ENCODE data around the gene SEZ6L.

The SEZ6L gene

DNA sequence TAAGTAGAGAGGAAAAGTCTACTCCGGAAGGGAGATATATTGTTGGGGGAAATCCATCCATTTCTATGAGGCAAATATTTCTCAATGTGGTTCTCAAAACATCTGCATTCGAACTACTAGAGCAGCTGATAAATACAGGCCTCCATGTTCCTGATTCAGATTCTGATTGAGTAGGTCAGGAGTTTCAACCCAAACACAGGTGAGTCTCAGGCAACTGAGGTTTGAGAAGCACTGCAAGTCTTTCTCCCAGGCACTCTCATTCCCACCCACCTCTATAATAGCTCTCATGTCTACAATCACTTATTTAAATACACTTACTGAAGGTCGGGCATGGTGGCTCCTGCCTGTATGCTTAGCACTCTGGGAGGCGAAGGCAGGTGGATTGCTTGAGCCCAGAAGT is 245.1 kb downstream of the SEZ6L start:
- Histone ChIP-seq H4K20me1 (ENCODE audit: insufficient read depth) (no peaks in the 10 kb centered on the region), H3K9ac (no peak overlapping the region), H3K4me1 (ENCODE audit: low read depth, poor library complexity, severe bottlenecking) (no peaks in the 10 kb centered on the region), H3K27me3 (ENCODE audit: insufficient read depth, low read depth) (no peaks in the 10 kb centered on the region), H3K79me2 (ENCODE audit: insufficient read depth, low read depth) (no peaks in the 10 kb centered on the region), H3K36me3 (ENCODE audit: insufficient read depth) (no peaks in the 10 kb centered on the region), H3K4me3 (IDR thresholded peaks at IDR 0.05; ENCODE audit: insufficient read depth, low read depth, low read length) (no peak overlapping the region), H3K27ac (no peak overlapping the region), H3K4me2 (no peak overlapping the region), H2AFZ (ENCODE audit: low read depth) (no peak overlapping the region)
- TF ChIP-seq, protein P1, sequence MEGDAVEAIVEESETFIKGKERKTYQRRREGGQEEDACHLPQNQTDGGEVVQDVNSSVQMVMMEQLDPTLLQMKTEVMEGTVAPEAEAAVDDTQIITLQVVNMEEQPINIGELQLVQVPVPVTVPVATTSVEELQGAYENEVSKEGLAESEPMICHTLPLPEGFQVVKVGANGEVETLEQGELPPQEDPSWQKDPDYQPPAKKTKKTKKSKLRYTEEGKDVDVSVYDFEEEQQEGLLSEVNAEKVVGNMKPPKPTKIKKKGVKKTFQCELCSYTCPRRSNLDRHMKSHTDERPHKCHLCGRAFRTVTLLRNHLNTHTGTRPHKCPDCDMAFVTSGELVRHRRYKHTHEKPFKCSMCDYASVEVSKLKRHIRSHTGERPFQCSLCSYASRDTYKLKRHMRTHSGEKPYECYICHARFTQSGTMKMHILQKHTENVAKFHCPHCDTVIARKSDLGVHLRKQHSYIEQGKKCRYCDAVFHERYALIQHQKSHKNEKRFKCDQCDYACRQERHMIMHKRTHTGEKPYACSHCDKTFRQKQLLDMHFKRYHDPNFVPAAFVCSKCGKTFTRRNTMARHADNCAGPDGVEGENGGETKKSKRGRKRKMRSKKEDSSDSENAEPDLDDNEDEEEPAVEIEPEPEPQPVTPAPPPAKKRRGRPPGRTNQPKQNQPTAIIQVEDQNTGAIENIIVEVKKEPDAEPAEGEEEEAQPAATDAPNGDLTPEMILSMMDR (conservative IDR thresholded peaks at IDR 0.05; ENCODE audit: low read depth, low read length), result no peak

DNA sequence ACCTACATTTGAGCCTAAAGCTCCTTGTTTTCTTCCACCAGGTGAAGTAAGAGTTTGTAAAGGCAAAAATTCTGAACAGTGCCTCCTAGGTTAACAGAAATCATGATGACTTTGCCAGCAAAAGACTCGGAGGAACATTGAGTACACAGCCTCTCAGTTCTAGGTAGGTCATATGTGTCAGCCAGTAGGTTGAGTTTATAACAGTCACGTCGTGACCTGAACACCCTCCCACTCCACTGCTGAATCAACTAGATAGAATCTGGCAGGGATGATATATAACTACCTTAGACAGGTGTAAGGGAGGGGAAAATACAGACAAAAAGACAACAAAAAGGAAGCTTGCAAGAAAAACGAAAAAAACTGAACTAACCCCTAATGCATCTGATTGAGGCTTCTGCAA is 247.0 kb downstream of the SEZ6L start:
- H3K27ac ChIP-seq, result no peak overlapping the region
- TF ChIP-seq, protein P1 (conservative IDR thresholded peaks at IDR 0.05; ENCODE audit: low read depth, low read length), result no peak
- H3K9ac ChIP-seq, result no peak overlapping the region
- no peaks in the 10 kb centered on the region for H3K27me3 ChIP-seq (ENCODE audit: insufficient read depth, low read depth)
- no peaks in the 10 kb centered on the region for H3K4me1 ChIP-seq (ENCODE audit: low read depth, poor library complexity, severe bottlenecking)
- no peak overlapping the region for H3K4me2 ChIP-seq
- H3K79me2 ChIP-seq (ENCODE audit: insufficient read depth, low read depth), result no peaks in the 10 kb centered on the region
- H2AFZ ChIP-seq (ENCODE audit: low read depth), result no peak overlapping the region
- no peaks in the 10 kb centered on the region for H4K20me1 ChIP-seq (ENCODE audit: insufficient read depth)
- H3K36me3 ChIP-seq (ENCODE audit: insufficient read depth), result no peaks in the 10 kb centered on the region
- H3K4me3 ChIP-seq (IDR thresholded peaks at IDR 0.05; ENCODE audit: insufficient read depth, low read depth, low read length), result no peak overlapping the region

DNA sequence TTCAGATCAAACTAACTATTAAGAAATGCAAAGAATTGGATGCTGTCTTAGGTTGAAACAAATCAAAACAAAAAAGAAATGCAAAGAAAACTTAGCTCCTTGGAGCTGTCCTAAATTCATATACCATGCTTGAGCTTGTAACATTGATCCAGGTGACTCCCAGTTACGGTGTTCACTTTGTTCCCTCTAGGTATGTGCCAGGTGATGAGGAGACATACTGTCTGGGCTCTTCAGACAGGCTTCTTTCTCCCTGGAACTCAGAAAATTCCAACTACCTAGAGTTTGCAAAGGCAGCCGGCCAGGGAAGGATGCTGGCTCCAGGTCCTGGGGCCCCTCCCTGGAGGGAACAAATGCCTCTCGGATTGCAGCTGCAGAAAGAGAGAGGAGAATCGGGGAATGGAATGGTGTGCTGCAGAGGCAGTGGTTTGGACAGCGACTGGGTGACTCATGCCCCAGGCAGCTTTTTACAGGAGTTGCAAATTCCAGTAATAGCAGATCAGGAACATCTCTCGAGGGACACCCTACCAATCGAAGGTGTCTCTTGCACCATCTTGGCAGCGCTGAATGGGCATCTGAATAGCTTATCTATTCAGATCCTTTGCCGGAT is 247.5 kb downstream of the SEZ6L start:
- Histone ChIP-seq H3K9ac (no peak overlapping the region), H3K27me3 (ENCODE audit: insufficient read depth, low read depth) (no peaks in the 10 kb centered on the region), H3K36me3 (ENCODE audit: insufficient read depth) (no peaks in the 10 kb centered on the region), H3K4me3 (IDR thresholded peaks at IDR 0.05; ENCODE audit: insufficient read depth, low read depth, low read length) (no peak overlapping the region), H3K4me2 (no peak overlapping the region), H4K20me1 (ENCODE audit: insufficient read depth) (no peaks in the 10 kb centered on the region), H2AFZ (ENCODE audit: low read depth) (no peak overlapping the region), H3K4me1 (ENCODE audit: low read depth, poor library complexity, severe bottlenecking) (no peaks in the 10 kb centered on the region), H3K27ac (no peak overlapping the region), H3K79me2 (ENCODE audit: insufficient read depth, low read depth) (no peaks in the 10 kb centered on the region)
- TF ChIP-seq, protein P1 (conservative IDR thresholded peaks at IDR 0.05; ENCODE audit: low read depth, low read length), result no peak

DNA sequence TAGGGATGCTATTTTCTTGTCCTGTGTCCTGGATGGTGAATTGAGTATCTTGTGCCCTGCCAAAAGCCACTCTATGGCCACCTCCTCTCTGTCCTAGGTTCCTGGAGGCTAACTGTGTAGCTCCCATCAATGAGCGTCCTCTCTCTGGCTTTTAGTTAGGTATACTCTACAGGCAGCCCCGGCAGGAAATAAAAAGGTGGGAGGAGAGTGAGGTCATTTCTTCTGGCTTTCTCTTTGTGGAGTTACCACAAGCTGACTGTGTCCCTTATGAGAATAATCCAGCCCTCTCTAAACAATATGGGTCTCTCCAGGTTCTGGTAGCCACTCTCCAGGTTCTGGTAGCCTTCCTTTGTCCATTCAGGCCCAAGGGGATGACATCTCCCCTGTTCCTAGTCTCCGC is 248.1 kb downstream of the SEZ6L start:
- Histone ChIP-seq H3K27ac (no peak overlapping the region), H3K36me3 (ENCODE audit: insufficient read depth) (no peaks in the 10 kb centered on the region), H4K20me1 (ENCODE audit: insufficient read depth) (no peaks in the 10 kb centered on the region), H2AFZ (ENCODE audit: low read depth) (no peak overlapping the region), H3K9ac (no peak overlapping the region), H3K79me2 (ENCODE audit: insufficient read depth, low read depth) (no peaks in the 10 kb centered on the region), H3K4me2 (no peak overlapping the region), H3K27me3 (ENCODE audit: insufficient read depth, low read depth) (no peaks in the 10 kb centered on the region), H3K4me3 (IDR thresholded peaks at IDR 0.05; ENCODE audit: insufficient read depth, low read depth, low read length) (no peak overlapping the region), H3K4me1 (ENCODE audit: low read depth, poor library complexity, severe bottlenecking) (no peaks in the 10 kb centered on the region)
- TF ChIP-seq, protein P1 (conservative IDR thresholded peaks at IDR 0.05; ENCODE audit: low read depth, low read length), result no peak

Measured in KMS-11 (cell line).